Fibroblast of peridontal ligament (primary cell): ENCODE measurements around the gene TIAM2.
"Not testable (repeated sequence)": the region's sequence is repeated elsewhere in the genome, so short reads cannot be mapped to it uniquely, and the experiment has no call there.

ENCODE experiments used
- DNase-seq: peaks from one replicate; pipeline ENCODE4 v3.0.0-alpha.2; 2010; ENCODE audit errors: extremely low read depth

TIAM2 gene

GRCh38 chr6:155100087-155100486 is 105.0 kb downstream of the TIAM2 start:
- DNase-seq = no peak

- no peak for DNase-seq
Measured at GRCh38 chr6:155100591-155100990, 105.5 kb downstream of the TIAM2 start.

GRCh38 chr6:155103083-155103645 is 108.0 kb downstream of the TIAM2 start:
- DNase-seq = peak; percentile 75

DNA sequence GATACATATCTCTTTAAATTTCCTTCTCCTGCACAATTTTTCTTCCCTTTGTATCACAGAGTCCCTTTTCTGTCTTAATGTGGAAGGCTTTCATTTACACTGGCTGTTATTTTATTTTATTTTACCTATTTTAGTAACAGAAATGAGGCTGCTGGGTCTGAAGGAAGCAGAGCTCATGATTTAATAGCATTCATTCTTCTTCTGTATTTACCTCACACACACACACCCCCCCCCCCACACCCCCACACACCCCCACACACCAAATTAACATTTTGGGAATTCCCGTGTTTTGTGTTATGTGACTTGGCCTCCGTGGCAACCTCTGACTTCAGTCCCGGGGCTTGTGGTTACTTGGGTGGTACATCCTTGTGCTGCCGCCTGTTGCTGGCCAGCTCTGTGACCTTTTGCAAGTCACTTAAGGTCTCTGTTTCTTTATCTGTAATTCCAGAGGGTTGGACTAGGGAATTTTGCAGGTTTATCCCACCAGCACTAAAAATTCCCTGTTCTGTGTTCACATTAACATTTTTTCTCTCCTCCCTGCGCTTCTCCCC is 108.8 kb downstream of the TIAM2 start:
- peak; percentile 59 for DNase-seq

DNA sequence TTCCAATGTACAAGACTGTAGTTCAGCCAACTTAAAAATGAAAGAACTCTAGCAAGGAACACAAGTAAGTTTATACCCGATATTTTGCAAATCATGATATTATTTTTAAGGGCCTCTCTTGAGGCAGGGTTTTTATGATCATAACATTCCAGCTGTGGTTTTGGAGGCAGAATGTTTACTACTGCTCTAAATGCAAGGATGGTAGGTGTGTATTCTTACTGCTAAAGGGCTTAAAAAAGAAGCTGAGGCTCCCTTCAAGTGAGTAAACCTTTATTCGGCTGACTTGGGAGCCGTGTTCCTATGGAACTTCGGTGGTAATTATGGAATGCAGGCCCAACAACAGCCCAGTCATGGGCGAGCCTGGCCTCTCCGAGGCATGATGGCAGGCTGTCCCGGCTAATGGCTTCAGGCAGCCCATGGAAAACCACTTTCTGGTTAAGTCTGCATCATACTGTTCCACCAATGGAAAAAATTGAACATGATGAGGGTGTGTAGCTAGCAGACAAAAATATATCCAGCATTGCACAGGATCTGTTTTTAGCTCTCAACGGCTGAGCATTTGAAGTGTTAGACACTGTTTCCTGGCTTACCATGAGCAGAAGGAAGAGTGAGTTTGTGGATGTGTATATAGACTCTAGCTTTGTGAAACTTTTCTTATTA is 111.5 kb downstream of the TIAM2 start:
- DNase-seq = peak; percentile 74

DNA sequence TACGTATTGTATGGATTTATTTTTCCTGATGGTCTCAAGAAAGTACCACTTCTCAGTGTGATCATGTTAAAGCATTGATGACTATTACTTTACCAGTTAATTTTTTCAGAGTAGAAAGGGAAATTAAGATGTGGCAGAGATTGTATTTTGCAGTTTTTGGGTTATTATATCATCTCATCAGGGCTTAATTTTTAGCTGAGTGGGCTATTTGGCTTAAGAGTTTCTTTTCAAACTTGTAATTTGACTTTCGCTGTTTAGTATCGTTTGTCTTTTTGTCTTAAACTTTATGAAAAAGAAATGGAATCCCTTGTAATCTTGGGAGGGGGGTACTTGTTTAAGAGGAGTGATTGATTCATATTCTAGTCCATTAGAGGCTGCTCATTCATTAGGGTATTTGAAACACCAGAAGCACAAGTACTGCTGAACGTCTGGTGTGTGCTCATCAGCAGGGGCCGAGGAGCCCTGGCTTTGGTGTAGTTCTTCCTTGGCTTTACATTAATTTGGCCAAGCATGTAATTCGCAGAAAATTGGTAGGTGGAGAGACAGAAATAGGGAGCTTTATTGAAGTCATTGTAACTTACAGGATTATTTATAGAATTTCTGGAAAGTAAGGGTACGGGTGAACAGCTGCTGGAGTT is 112.4 kb downstream of the TIAM2 start:
- no peak for DNase-seq

DNA sequence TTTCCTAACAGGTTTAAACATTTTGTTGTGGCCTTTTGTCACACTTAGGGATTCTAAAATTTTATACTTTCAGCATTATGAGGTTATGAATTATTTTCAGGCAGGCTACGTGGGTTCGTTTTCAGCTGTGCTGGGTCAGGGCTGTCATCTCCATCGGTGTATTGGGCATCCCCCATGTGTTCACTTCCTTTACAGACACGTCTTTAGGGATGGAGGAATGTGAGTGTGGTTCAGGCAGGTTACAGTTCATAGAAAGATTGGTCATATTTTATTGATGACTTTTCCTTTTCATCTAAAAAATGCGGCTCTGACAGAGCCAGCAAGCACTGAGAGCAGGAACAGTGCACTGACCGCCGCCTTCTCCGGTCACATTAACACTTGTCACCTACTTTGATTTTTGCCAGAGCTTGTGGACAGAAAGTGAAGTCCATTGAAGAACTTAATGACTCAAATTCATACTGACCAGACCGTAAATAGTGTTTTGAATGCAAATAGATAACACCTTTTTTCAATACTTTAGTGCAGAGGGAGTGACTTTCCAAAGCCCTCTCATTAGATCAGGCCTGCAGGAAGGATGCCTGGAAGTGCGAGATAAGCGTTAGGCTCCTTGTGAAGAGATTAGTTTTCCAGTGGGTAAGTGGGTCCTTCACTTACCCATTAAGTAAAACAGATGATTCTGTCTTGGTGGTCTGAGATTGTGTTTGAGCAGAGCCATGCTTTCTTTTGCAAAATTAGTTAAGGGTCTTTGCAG is 113.1 kb downstream of the TIAM2 start:
- DNase-seq = no peak

DNA sequence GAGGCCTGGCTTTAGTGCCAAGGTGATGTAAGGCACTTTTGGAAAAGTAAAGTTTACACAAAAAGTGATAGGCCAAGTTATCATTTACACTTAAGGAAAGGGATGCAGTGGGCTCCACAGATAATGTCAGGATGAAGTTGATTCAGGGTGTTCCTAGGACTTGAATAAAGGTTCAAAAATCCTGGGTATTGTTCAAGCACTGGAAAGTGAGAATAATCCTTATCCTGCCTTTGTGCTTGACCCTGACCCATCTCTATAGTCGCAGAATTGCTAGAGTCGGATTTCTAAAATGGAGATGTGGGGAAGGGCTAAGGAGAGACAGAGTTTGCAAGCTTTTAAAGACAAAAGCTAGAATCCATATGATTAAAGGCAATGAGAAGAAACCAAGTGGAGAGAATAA is 115.6 kb downstream of the TIAM2 start:
- DNase-seq = no peak

- no peak for DNase-seq
Measured at GRCh38 chr6:155112757-155113156, 117.6 kb downstream of the TIAM2 start.

- no peak for DNase-seq
Measured at GRCh38 chr6:155115893-155116570, 120.9 kb downstream of the TIAM2 start.

- peak; percentile 47 for DNase-seq
Measured at GRCh38 chr6:155116571-155116910, 121.4 kb downstream of the TIAM2 start.

DNA sequence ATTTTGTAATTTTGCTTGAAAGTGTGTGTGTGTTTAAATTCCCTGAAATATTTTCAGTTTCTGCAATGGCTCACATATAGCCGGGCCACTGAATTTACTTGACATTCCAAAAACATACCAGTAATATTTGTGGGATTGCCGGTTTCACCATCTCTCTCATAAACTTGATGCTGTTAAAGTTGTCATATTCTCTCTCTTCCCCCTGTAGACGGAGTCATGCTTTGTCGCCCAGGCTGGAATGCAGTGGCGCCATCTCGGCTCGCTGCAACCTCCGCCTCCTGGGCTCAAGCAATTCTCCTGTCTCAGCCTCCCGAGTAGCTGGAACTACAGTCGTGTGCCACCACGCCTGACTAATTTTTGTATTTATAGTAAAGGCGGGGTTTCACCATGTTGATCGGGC is 122.1 kb downstream of the TIAM2 start:
- peak; percentile 91 for DNase-seq

- no peak for DNase-seq
Measured at GRCh38 chr6:155117785-155118184, 122.7 kb downstream of the TIAM2 start.

DNA sequence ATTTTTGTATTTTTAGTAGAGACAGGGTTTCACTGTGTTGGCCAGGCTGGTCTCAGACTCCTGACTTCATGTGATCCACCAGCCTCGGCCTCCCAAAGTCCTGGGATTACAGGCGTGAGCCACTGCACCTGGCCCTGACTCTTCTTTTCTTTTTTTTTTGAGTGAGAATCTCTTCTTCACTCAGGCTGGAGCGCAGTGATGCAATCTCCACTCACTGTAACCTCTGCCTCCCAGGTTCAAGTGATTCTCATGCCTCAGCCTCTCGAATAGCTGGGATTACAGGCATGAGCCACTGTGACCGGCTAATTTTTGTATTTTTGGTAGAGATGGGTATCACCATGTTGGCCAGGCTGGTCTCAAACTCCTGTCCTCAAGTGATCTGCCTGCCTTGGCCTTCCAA is 124.1 kb downstream of the TIAM2 start:
- not testable (repeated sequence) for DNase-seq

- DNase-seq = no peak
Measured at GRCh38 chr6:155120034-155120433, 124.9 kb downstream of the TIAM2 start.

GRCh38 chr6:155121294-155121693 is 126.2 kb downstream of the TIAM2 start:
- DNase-seq = no peak

DNA sequence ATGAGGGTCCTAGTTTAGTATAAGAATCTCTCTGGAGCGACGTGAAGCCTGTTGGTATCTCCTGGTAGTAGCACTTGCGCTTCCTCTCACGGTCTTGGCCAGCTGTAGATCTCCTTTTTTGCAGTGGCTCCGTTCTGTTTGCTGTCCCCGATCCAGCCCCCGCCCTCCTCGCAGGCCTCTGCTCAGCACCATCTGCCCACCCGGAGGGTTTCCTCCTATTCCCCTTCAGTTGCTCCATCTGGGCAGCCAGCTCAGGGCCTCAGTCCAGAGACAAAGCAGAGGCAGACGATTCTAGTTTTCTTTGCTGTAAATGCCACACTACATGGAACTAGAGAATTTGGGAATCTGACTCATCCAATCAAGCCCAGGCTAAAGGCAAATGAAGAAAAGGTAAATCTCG is 126.6 kb downstream of the TIAM2 start:
- DNase-seq = peak; percentile 65

DNA sequence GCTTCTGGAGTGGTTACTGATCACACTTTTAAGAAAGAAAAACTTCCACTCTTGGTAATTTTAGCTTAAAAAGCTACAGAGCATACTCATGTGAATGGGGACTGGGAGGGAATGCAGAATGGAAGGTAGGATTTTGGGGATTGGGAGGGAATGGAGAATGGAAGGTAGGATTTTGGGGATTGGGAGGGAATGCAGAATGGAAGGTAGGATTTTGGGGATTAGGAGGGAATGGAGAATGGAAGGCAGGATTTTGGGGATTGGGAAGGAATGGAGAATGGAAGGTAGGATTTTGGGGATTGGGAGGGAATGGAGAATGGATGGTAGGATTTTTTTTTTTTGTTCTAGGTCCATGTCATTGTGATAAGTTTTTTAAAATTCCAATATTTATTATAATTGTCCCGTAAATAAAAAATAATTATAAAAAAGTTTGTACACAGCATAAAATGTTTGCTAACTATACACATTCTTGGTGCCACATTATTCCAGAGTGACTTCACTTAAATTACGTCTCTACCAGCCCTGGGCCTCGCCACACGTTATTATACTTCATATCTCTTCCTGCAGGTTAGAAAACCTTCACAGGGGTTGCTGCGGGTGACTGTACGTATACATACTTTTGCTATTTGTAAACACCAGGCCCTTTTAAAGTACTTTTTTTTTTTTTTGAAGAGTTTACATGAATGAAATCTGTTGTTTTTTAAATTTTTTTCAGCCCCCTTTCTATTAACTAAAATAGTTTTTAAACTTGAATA is 127.3 kb downstream of the TIAM2 start:
- DNase-seq = no peak

DNA sequence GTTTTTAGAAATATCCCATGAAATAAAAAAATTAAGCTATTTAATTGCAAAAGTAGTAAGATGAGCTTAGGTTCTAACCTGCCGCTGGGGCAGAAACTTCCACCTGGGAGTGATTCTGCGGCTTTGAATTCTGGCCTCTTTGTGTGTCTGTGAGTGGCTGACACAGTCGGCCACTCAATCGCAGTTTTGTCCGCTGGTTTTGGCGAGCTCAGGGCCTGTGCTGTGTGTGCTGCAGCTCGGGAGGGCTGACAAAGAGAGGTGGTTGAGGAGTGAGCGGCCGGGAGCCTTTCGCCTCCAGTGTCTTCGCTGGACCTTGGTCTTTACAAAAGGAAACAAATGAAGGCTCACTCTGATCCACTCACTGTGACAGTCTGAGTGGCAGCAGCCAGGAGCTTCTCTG is 128.4 kb downstream of the TIAM2 start:
- DNase-seq = no peak

GRCh38 chr6:155125906-155126305 is 130.8 kb downstream of the TIAM2 start:
- DNase-seq = peak; percentile 93
